Measurements from ENCODE around the gene MAGI2.
"Not testable (repeated sequence)": the region's sequence is repeated elsewhere in the genome, so short reads cannot be mapped to it uniquely, and the experiment has no call there.

Gene MAGI2

GRCh38 chr7:79442766-79443165, 10.7 kb downstream of the MAGI2 start:
- DNase-seq: not testable (repeated sequence)

- no peak for DNase-seq
These were observed 17.1 kb downstream of the MAGI2 start for GRCh38 chr7:79436378-79436777.

DNA sequence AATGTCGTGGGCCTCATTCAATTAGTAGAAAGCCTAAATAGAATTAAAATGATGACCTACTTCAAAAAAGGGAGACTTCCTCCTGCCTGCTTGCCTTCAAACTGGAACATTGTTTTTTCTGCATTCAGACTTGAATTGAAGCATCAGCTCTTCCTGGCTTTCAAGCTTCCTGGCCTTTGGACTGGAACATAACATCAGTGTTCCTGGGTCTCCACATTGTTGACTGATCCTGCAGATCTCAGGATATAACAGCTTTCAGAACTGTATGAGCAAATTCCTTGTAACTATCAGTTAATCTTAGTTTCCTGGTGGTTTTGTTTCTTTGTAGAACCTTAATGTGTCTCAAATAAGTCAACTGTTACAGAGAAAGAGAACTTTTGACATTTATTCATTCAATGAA, 18.6 kb downstream of the MAGI2 start:
- DNase-seq: no peak

DNA sequence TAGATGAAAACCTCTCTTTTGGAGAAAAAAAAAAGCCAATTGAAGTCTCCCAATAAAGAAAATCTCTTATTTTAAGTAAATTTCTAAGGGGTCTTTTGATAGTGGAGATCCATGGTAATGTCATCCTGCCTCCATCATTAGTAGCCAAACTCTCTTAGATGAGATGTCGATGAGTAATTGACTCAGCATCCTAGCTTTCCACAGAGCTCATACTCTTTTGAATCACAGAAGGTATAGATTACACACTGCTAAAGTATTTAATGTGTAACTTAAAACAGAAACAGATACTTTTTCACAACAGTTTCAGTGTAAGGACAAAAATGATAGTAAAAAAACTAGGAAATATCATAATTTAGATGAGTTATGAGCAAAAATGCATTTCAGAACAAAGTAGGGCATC, 19.4 kb downstream of the MAGI2 start:
- DNase-seq: no peak

GRCh38 chr7:79430391-79430790, 23.1 kb downstream of the MAGI2 start:
- DNase-seq: no peak

DNA sequence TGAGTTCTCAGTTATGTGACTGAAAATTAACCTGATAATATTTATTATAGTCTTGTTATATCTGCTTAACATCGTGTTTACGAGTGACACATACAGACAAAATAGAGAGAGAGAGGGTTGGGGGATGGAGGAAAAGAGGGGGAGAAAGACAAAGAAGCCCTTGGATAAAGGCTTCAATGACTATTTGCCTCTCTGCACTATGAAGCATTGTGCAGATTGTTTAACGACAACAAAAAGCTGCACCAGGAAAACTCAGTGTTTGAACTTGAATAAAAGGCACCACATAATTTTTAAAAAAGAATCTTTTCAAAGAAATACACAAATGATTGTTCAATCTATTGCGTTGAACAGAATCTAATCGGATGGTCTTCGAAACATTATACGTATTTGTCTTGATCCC, 27.8 kb downstream of the MAGI2 start:
- no peak for DNase-seq

GRCh38 chr7:79421751-79422150, 31.7 kb downstream of the MAGI2 start:
- no peak for DNase-seq

GRCh38 chr7:79420464-79420863, 33.0 kb downstream of the MAGI2 start:
- DNase-seq: no peak

GRCh38 chr7:79414910-79415309, 38.6 kb downstream of the MAGI2 start:
- DNase-seq: no peak

GRCh38 chr7:79412915-79413314, 40.6 kb downstream of the MAGI2 start:
- DNase-seq: no peak

- DNase-seq: no peak
These were observed 41.0 kb downstream of the MAGI2 start for GRCh38 chr7:79412438-79412837.

GRCh38 chr7:79410345-79410744, 43.1 kb downstream of the MAGI2 start:
- DNase-seq: no peak

GRCh38 chr7:79407351-79407750, 46.1 kb downstream of the MAGI2 start:
- DNase-seq: no peak

DNA sequence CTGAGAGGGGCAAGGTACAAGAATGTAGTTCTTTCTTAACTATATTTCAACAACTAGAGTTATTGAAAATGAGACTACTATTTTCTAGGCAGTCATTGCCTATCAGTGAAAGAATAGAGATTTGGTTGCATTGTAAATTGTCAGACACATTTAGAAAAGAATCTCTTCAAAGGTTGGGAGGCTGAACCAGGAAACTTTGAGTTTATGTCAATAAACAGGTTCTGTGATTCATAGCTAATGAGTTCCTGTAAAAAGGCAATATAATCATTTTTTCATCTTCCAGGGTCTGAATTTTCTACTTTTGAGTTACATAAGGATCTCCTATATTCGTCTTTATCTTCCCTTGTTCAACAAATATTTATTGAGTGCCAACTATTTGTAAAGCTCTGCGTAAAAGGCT, 47.1 kb downstream of the MAGI2 start:
- DNase-seq: no peak

GRCh38 chr7:79405368-79405767, 48.1 kb downstream of the MAGI2 start:
- no peak for DNase-seq

DNA sequence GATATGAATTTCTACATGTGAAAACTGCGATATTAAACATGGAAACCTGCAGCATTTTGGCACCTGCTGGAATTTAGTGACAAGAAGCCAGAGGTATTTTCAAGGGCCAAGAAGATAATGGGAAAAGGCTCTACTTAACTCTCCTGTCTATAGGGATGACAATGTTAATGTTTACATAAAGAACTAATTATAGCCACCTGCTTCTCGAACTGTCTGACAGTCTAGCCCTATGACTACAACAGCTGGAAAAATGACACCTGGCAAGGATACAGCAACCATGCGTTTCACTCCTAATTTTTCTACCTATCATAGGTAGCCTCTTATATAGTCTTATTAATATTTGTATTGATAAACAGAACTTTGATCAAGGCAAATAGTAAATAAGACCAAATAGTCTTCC, 49.6 kb downstream of the MAGI2 start:
- DNase-seq: no peak

- DNase-seq: no peak
These were observed 50.0 kb downstream of the MAGI2 start for GRCh38 chr7:79403451-79403850.

- no peak for DNase-seq
These were observed 52.2 kb downstream of the MAGI2 start for GRCh38 chr7:79401254-79401653.

GRCh38 chr7:79400222-79400621, 53.2 kb downstream of the MAGI2 start:
- no peak for DNase-seq

GRCh38 chr7:79398138-79398749, 55.2 kb downstream of the MAGI2 start:
- no peak for DNase-seq

DNA sequence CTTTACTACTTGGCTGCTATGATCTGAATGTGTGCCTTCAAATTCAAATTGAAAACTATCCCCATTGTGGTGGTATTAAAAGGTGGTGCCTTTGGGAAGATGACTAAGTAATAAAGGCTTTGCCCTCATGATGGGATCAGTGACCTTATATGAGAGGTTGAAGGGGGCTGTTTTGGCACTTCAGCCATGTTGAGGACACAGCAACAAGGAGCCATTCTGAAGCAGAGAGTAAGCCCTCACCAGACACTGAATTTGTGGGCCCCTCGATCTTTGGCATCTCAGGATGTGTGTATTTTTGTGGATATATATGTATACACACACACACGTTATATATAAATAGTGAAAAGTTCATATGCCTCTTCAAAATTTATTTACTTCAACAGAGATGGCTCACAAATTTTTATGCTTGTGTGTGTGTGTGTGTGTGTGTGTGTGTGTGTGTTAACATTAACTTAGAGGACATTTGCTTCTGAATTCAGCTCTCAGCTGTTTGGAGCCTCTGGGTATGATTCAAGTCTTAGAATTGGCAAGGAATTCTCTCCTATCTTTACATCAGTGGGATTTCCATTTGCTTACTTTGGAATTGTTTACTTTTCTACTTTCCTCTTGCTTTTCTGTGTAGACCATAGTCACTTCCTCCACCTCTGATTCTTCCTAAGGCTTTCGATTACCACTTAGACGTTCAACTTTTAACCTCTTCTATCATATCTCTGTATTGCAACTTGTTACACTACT, 66.6 kb downstream of the MAGI2 start:
- no peak for DNase-seq

GRCh38 chr7:79381921-79382320, 71.5 kb downstream of the MAGI2 start:
- no peak for DNase-seq

DNA sequence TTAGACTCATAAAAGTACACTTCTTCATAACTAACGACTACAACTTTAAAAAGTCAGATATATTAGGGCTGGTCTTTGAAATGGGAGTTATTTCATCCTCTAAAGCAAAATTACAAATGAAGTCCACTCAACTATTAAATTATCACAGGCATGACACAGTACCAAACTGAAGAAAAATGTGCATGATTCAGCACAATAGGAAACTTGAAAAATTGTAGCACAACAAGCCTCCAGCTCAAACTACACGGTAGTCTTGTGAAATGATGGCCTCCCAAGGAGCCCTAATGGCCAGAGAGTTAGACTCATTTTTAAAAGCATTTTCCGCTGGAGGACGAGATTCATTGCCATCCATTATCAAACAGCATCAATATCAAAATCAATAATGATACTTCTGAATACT, 76.4 kb downstream of the MAGI2 start:
- DNase-seq: no peak

GRCh38 chr7:79376299-79377025, 77.0 kb downstream of the MAGI2 start:
- no peak for DNase-seq
